Activated T-cell treated with anti-CD3 and anti-CD28 coated beads for 24 hours (primary cell): ENCODE results near the gene ST6GALNAC5.
"Not testable (repeated sequence)": the region's sequence is repeated elsewhere in the genome, so short reads cannot be mapped to it uniquely, and the experiment has no call there.

Source experiments
- DNase-seq: peaks from one replicate; pipeline ENCODE4 v3.0.0-alpha.2; 2020; ENCODE audit warnings: low read depth

Gene ST6GALNAC5

DNA sequence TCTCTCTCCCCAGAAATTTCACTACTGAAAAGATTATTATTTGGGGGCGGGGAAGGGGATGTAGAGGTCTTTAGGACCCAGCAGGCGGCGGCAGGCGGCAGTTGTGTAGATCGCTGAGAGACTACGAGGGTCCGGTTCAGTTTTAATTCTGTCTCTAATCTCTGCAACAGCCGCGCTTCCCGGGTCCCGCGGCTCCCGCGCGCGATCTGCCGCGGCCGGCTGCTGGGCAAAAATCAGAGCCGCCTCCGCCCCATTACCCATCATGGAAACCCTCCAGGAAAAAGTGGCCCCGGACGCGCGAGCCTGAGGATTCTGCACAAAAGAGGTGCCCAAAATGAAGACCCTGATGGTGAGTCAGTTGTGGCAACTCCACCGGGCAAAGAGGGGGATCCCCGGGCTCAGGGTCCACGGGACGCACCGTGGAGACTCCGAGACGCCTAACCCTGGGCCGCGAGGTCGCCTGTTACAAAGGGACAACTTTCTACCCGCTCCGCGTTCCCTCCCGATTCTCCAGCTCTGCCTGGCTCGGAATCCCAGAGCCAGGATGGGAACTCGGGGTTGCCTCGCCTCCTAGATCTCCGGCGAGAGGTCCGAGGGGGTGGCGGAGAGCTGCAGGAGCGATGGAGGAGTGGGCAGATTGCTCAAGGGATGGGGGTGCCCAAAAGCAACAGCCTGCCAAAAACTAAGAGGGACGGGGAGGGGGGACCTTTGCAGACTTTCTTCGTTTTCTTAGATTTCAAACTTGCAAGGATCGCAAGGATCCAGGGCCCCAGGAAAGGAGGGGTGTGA, at the start of gene ST6GALNAC5:
Gene ST6GALNAC5 (plus strand): TSS at position 139 of the 789 bp plus-strand sequence.
- no peak for DNase-seq

DNA sequence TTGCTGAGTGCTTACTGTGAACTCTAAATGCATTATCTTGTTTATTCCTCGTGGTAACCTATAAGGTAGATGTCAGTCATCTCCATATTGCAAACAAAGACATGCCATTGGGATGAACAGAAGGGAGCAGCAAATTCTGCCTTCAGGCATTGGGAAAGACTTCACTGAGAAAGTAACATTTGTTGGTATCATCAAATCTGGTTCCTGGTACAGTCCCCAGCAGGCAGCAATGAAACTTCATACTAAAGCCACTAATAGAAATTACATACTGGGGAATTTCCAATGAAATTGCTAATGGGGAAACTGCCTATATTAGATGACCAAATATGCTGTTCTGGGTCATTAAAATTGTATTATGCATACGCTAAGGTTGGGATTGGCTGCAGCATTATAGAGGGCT, 47.3 kb upstream of the ST6GALNAC5 start:
- no peak for DNase-seq

DNA sequence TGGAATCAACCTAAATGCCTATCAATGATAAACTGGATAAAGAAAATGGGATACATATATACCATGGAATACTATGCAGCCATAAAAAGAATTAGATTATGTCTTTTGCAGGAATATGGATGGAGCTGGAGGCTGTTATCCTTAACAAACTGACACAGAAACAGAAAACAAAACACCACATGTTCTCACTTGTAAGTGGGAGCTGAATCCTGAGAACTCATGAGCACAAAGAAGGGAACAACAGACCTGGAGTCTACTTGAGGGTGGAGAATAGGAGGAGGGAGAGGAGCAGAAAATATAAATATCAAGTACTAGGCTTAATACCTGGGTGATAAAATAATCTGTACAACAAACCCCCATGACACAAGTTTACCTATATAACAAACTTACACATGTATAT, 44.3 kb upstream of the ST6GALNAC5 start:
- DNase-seq: not testable (repeated sequence)

DNA sequence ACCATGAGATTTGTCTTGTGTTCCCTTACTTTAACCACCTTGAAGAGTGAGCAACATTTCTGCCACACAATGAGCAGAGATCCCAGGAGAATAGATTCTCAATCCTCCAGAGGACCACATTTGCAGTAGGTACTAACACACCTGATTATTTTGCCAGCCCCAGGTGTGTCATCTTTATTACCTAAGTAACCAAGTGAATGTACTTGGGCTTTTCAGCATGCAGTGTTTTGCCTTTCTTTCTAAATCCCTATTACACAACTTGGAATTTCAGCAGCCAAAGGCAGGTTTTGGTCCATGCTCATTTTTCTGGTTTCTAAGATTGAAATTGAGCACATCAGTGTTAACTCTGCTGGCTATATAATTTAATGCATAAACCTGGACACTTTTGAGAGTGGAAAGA, 43.2 kb upstream of the ST6GALNAC5 start:
- DNase-seq: no peak

DNA sequence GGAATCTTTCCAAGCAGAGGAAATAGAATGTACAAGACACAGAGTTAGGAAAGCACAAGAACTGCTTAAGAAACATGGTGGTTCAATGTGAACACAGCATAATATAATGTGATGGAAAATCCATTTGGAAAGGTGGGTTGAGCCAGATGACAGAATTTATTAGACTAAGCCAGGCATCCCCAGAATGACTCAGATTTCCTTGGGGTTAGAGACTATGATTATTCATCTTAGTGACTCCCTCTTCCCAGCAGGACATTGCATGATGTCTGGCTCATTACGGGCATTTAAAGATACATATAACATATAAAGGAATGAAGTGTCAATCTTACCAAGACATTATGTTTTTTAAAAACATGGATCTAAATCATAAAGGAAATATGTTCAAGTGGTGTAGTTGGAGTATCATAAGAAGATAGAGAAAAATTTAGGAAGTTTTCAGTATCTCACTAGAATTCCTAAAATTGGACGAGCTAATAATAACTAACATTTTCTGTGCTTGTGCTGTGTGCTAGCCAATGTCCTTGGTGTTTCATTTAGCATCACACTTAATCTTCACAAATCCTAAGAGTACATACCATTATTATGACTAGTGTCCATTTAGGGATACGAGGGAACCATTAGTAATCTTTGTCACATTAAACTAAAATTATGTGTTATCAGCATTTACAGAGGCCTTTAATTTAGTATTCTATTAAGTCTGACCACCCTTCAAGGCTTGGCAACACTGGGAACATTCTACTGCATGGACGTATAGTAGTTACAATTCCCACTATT, 41.0 kb upstream of the ST6GALNAC5 start:
- no peak for DNase-seq

DNA sequence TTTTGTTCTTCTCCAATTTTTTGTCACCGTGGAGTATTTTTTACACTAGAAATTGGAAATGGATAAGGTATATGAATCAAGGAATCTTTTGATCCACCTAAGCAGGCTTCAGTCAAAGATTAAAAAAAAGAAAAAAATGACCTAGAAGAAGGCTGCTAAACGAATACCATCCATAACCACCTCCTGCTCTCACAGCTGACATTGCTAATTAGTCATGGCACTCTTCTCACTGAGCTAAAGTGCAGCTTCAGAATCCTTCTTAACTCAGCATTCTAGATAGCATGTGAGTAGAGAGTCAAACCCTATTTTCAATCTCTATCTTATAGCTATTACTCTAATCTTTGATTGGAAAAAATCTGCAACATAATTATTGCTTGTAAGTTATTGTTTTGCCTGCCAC, 40.2 kb upstream of the ST6GALNAC5 start:
- DNase-seq: no peak

DNA sequence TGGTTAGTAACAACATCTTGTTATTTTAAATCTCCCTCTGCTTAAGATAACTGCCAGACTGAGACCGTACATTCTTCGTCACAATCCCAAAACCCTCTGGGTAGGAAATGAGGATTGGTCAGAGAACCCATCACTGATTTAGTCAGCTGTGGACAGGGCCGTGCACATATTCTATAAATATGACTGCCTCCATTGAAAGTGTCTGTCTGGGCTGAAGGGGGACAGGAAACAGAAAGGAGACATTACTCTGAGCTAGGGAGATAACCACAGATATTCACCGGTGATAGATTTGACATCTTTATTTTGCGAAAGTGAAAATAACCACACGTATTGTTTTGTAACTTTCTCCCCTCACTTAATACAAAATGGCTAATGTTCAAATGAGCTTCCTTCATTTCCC, 36.9 kb upstream of the ST6GALNAC5 start:
- no peak for DNase-seq

DNA sequence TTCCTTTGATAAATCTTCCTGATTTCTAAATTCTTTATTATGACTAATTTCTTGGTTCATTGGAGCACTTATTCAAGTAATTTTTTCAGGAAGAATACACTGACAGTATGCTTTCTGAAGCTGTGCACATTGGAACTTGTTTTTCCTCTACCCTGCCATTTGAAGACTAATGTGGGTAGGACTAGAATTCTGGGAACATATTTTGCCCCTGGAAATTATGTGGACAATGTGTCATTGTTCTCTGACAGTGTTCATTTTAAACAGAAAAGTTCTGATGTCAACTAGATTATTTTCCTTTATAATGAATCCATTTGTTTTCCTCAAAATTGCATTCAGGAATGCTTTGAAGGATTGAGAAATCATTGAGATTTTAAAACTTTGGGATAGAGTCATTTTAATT, 34.8 kb upstream of the ST6GALNAC5 start:
- DNase-seq: no peak

DNA sequence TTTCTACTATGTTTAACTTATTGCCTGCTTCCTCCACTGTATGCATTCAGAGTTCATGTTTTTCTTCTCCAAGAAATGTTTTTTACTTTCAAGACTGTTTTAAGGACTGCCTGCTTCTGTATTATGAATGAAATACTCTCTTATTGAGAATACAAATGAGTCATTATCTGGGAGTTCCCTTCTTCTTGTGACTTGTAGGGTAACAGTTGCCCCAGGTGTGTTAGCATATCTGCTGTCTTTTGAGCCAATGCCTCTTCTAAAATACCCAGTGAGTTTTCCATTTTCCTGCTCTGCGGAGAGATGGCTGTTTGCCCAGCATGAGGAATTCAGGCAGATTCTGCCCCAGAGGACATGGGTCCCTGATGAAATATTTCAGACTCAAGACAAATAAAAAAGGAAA, 34.1 kb upstream of the ST6GALNAC5 start:
- DNase-seq: no peak

DNA sequence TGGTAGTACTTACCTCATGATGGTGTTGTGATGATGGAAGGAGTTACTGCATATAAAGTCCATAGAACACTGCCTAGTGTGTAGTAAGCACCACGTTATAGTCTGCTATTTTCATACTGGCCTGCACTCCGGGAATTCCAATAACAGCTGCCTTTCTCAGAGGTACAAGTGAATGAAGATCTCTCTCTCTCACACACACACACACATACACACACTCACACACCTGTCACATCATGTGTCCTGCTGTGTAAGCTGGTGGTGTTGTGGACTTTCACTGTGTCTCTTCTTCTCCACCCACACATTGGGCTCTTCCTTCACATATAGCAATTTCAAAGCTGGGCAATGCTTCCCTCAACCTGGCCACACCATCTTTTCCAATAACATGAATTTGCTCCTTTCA, 33.4 kb upstream of the ST6GALNAC5 start:
- DNase-seq: no peak

DNA sequence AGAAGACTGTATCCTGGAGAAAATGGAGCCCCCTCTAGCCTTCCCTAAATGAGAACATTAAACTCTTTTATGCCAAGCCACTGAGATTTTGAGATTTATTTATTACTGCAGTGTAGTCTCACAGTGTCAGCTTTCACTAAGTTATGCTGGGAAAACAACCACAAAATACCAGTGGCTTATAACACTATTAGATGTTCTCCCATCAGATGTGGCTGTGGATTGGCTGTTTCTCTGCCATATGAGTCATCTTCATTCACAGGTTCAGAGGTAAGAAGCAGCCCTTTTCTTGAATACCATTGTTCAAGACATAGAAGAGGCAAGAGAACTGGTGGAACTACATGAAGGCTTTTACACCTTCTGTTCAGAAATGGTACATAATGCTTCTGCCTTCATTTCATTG, 32.1 kb upstream of the ST6GALNAC5 start:
- no peak for DNase-seq

DNA sequence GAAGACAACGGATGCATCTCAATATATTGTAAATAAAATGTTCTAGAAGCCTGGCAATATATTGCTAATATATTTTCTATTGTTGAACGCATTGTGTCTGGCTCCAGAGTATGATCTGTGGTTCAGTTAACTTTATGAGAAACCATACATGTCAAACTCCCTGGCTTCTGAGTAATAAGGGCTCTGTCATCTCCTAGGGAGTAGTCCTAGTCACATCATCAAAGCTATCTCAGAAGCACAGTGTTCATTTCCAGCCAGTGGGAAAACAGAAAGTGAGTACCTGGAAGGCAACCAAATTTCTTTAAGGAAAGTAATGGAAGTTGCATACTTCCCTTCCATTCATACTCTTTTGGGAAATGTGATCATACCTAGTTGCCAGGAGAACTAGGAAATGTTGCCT, 27.0 kb upstream of the ST6GALNAC5 start:
- no peak for DNase-seq

DNA sequence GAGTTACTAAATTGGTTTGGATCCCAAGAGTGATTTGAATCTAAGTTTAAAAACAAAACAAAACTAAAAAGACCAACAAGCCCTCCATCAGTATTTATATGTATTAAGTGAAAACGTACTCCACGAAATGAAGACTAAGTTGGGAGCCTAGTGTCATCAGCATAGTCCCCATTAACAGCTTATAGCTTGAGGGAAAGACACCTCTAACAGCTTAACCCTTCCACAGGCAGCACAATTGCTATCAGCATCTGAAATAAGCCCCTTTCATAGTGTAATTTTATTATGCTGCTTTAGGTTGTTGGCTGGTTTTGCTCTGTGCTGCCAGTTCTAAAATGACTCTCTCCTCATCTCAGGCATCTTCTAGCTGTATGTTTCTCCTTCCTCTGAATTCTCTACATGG, 25.8 kb upstream of the ST6GALNAC5 start:
- DNase-seq: no peak

DNA sequence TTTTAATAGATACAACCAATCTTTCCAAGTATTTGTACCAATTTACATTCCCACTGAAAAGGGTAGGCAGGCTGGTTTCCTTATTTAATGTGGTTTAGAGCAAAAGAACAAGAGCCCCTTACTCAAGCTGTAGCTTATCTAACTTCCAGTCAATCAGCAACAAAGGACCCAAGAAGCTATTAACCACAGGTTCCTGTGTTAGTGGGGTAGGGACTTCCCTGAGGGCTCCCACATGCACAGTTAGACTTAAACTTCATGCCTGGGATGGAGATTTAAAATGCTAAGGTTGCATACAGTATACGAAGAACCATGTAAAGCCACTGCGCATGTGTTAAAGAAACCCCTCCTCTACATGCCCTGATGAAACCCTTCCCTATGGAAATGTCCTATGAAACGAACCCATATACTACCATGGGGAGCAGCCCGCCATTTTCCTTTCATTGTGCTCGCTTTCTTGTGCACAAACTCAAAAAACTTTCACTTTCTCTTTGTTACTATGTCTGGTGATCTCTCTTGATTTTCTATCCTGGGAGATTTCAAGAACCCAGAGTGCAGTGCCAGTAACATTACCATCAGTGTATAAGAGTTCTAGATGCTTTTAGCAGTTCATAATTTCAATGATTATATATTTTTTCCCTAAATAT, 23.3 kb upstream of the ST6GALNAC5 start:
- no peak for DNase-seq

DNA sequence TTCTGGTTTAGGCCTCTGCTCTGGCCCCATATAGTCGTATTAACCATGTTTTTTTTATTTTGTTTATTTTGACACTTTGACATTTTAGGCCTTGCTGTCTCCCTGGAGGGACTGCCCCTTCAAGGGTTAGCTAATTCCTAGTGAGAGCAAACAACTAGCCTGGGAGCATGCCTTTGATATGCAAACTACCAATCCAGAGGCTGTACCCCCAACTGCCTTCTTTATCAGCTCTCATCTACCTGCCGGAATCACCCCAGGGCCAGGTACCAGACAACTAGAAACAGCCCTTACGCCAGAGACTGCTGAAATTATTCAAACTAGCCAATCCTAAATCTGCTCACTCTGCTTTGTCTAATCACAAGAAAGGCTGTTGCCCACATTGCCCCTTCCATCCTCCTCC, 13.0 kb upstream of the ST6GALNAC5 start:
- DNase-seq: no peak

DNA sequence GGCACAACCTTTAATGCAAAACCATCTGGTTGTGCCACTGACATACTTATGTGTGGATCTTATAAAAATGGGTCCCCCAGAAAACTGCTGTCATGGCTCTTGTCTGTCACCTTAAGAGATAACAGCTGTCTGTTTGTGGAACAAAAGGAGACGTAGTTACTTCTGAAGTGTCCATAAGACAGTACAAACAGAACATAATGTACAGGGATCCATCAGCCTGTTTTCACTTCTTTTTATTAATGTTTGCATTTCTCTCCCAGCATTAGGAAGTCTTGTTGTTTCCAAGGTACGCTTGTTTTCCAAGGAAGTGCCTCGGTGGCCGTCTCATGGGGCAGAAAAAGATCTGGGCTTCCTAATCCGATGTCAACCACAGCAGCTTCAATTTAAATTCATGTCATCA, 11.2 kb upstream of the ST6GALNAC5 start:
- DNase-seq: no peak

DNA sequence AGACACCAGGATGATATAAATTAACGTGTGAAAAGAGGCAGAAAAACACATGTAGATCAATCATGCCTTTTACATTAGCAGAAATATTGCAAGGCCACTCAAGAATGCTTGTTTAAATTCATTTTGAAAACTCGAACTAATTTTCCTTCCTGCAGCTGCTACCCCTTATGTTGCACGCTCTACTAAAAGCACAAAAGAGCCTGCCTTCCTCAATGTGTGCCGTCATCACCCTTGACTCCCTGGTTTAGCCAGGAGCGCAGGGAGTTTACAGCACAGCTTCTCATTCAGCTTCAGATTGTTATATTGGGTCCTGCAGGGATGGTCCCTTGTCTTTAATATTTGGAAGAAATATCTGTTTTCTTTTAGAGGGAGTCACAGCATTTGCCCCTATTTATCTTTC, 10.1 kb upstream of the ST6GALNAC5 start:
- no peak for DNase-seq

DNA sequence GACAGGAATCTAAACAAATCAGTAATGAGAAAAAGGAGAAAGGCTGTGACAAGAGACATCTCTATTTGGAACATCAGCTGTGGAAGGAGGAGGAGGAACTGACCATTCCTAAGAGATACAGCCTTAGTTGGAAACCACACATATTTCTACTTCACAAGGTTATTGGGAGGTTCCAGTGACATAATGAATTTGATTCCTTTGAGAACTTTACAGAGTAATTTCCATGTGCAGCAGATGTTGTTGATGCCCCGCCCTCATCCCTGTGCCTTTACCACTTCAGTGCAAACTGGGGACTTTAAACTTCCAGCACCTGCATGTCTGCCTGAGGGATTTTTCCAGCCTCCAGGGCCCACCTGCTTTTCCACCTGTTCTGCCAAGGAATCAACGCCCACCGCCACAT, 9.3 kb upstream of the ST6GALNAC5 start:
- no peak for DNase-seq

DNA sequence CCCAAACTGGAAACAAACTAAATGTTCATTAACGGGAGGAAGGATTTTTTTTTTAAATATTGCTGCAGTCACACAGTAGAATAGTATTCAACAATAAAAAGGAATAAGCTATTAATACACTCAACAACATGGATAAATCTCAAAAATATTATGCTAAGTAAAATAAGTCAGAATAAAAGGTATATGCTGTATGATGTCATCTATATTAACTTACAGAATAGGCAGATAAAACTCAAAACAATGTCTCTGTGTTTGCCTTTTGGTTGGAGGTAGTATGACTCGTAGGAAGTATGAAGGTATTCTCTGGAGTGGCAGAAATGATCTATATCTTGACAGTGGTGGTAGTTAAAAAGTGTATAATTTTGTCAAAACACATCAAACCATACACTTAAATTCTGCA, 6.1 kb upstream of the ST6GALNAC5 start:
- DNase-seq: no peak

DNA sequence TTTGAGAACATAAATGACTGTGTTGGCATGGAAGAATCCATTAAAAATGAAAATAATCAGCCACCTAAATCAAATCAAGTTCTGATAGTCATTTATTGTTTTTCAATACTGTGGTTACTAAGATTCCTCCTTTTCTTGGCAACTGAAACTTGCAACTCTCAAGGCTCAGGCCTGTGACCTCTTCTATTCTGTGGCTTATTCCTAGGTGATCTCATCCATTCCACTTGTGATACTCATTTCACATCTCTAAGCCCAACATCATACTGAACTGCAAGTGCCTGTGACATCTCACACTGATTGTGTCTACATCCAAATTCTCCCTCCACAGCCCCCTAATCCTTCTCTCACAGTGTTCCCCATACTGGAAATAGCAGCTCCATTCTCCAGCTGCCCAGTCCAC, 4.8 kb upstream of the ST6GALNAC5 start:
- DNase-seq: no peak

DNA sequence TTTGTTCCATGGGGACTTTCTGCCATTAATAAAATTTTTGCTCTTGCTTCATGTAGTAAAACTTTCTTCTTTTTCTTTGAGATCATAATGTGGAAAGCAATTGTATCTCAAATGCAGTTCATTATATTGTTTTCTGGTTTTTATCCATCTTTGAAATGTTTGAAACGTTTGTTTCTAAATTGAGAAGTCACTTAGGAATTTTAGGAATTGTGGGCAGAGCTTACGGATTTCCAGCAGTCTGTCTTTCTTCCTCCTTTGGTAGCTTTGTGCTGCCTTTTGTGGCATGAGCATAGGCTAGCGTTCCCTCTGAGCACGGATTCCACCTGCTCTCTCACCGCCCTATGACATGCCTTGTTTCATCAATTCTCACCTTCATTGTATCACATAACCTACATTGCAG, 2.9 kb upstream of the ST6GALNAC5 start:
- no peak for DNase-seq

DNA sequence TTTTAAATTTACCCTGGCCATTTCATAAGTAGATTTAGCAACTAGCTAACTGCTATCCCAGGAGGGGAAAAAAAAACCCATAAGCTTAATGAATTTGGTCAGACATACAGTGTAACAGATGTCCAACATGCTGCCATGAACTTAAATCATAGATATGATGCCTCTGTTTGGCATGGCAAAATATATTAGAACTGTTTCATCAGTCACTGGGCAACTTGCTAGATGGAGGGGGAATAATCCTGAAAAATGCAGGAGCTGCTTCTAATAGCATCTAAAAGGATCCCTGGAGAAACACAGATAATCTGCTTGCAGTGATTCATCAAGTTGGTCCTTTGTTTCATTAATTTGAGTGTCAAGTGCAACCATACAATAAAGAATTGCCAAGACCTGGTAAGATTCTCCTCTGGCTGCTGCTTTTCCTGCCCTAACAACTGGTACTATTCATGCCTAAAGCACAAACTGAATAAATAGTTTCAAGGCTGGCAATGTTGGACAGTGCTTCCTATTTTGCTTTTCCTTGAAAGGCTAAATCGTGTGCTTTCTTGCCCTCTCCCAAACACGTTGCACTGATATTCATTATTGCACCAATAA, 1.5 kb upstream of the ST6GALNAC5 start:
- no peak for DNase-seq

DNA sequence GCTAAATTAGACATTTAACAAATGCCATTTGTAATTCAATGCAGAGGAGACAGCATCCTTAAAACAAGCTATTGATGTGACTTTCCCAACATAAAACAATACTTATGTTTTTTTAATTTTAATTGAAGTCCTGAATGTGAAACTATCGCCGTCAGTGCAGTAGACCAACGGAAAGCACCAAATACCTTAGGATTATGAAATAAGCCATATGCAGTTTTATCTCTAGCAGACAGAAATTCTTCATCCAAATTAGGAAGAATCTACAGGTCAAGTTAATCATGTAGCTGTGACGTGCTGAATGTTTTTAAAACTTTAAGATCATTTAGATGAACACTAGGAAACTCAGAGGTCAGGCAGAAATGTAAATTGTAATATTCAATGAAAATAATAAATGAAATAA, 714 bp upstream of the ST6GALNAC5 start:
- DNase-seq: no peak
